Pancreas (tissue), 10 donors: ENCODE data around the gene METTL1. TPM values are rescaled to one million over a fixed set of nuclear protein-coding genes. Genes with fewer than 3 reads are reported as not detected.
A peak's percentile ranks its signal among the peaks of the same experiment; 100 is the strongest.

ENCODE experiments used
- ATAC-seq, 4 donors: fragments of 200-7000 bp; cut with Tn5 transposase; one replicate each; pipeline versions ENCODE4 v1.8.0 to v1.9.1; 2020; ENCODE audit warnings: mild to moderate bottlenecking in 4 of 4, moderate library complexity in 4 of 4
- DNase-seq, 6 donors: peaks; one replicate each; pipeline ENCODE4 v3.0.0-alpha.2; 2020
- FAIRE-seq: peaks from 2 replicates; lab custom pipeline; 2012; peaks lifted over from hg19 to GRCh38; lab: Jason Lieb, UNC
- H3K27ac ChIP-seq, 4 donors: fragments of 200-600 bp; sonication (generic); 1 replicate in 3 of 4; 2 replicates in 1 of 4; pipeline versions ENCODE4 v1.5.0 to v1.8.0; 2020
- H3K27me3 ChIP-seq, 4 donors: fragments of 200-600 bp; one replicate each; pipeline ENCODE4 v1.8.0; 2021
- H3K36me3 ChIP-seq, 3 donors: fragments of 200-600 bp; sonication (generic) in 1 of 3; one replicate each; pipeline versions ENCODE4 v1.5.0 to v1.8.0; 2020 to 2021
- H3K4me1 ChIP-seq, 3 donors: fragments of 200-600 bp; one replicate each; pipeline ENCODE4 v1.8.0; 2021
- H3K4me3 ChIP-seq, 4 donors: fragments of 200-600 bp; sonication (generic) in 2 of 4; one replicate each; pipeline versions ENCODE4 v1.5.0 to v1.8.0; 2020 to 2021
- H3K9me3 ChIP-seq, 4 donors: fragments of 200-600 bp; one replicate each; pipeline ENCODE4 v1.8.0; 2021
- CTCF ChIP-seq, 4 donors: fragments of 200-600 bp; sonication (generic) in 3 of 4; IDR thresholded peaks; one replicate each; pipeline versions ENCODE4 v1.5.0 to v1.8.0; 2021; ENCODE audit warnings: antibody characterized with exemption in 4 of 4
- WGBS, 2 donors: extraction: QIAGEN DNeasy Blood & Tissue Kit; methylation state at CpG; one replicate each; pipeline ENCODE4 v1.1.7; 2013; 5-methylcytosine and 5-hydroxymethylcytosine counted together
- intact Hi-C, 3 donors: fragments of 100-400 bp; cut with DNase I; formaldehyde crosslinking; loops; one replicate each; pipeline versions ENCODE4 v1.11.1 to v1.14.2; 2022
- polyA plus RNA-seq, 2 donors: library from polyadenylated mRNA; stranded (reverse); fragments of 200-250 nt; gene quantifications; one replicate each; pipeline ENCODE4 v1.2.3, GENCODE V29; 2013
- total RNA-seq, 6 donors: library from RNA; stranded (reverse); fragmentation: NEBNext Ultra II Directional in 4 of 6; extraction: Animal tissue kit (Norgen Biotek cat#: 25700) in 4 of 6; gene quantifications; one replicate each; pipeline versions ENCODE4 v1.2.1 to v1.2.4, GENCODE V29; 2021 to 2023
- donor health status: healthy with polysubstance abuse.
- donor health status: DM: no; HTN: no; CAD: no; lungs with moderate emphysema.
- donor health status: DM: no; HTN: no; CAD: no.
- donor health status: control.
- donor health status: control.
- donor health status: Bipolar disorder and iron deficiency.
- donor health status: DM: yes; HTN: yes; CAD: no.
- donor health status: DM: no; HTN: no; CAD: no.
- donor health status: DM: no; HTN: no; CAD: no.
- donor health status: DM: yes; HTN: yes; CAD: no.

Gene METTL1
- total and polyA plus RNA-seq, 8 donors, result 11.5 to 55.9 (median 23.0) TPM

- Histone ChIP-seq H3K27ac (peak overlapping the region; percentile 42 to 63 (median 50)), H3K27me3 (no peaks in the 10 kb centered on the region), H3K4me1 (peaks cover 0 to 15% (median 14%) of the 10 kb centered on the region in 3 donors), H3K36me3 (no peaks in the 10 kb centered on the region), H3K4me3 (peak overlapping the region; percentile 57 to 75 (median 64)), H3K9me3 (no peaks in the 10 kb centered on the region)
- intact Hi-C loops, result no loop called here
- no peak for TF ChIP-seq CTCF (IDR thresholded peaks at IDR 0.05)
- ATAC-seq, result peak in 2 of 4 donors; percentile 3 to 10
- FAIRE-seq, result no peak
- WGBS, 2 donors, result 1 to 2% methylated on average over 45 to 76 of the region's 76 CpGs
- peak; percentile 53 to 90 (median 66) for DNase-seq
These were observed 16.2 kb downstream of the METTL1 start for GRCh38 chr12:57755454-57756372.

- H3K9me3 ChIP-seq, result no peaks in the 10 kb centered on the region
- H3K4me3 ChIP-seq, result peak overlapping the region; percentile 57 to 75 (median 64)
- DNase-seq, result no peak
- no peak for ATAC-seq
- H3K4me1 ChIP-seq, result peaks cover 0 to 15% (median 14%) of the 10 kb centered on the region in 3 donors
- no peak for TF ChIP-seq CTCF (IDR thresholded peaks at IDR 0.05)
- peak overlapping the region; percentile 35 to 63 (median 50) for H3K27ac ChIP-seq
- no peaks in the 10 kb centered on the region for H3K27me3 ChIP-seq
- H3K36me3 ChIP-seq, result peaks cover 0 to 5% (median 0%) of the 10 kb centered on the region in 3 donors
- FAIRE-seq, result no peak
- intact Hi-C loops, result no loop called here
- 0% methylated on average over 16 to 34 of the region's 34 CpGs for WGBS, 2 donors
These were observed 16.8 kb downstream of the METTL1 start for GRCh38 chr12:57755194-57755453.

- FAIRE-seq (no peak), ATAC-seq (peak; percentile 10 to 41 (median 34)), DNase-seq (peak in 5 of 6 donors; percentile 73 to 83 (median 77))
- WGBS, 2 donors, result 1% methylated on average over 29 to 41 of the region's 41 CpGs
- intact Hi-C loops, result no loop called here
- peaks cover 0 to 6% (median 0%) of the 10 kb centered on the region in 3 donors for H3K36me3 ChIP-seq
- H3K27ac ChIP-seq, result peak within 1 kb of the TSS; percentile 42 to 63 (median 50)
- H3K4me1 ChIP-seq, result peaks cover 0 to 15% (median 14%) of the 10 kb centered on the region in 3 donors
- peak within 1 kb of the TSS; percentile 57 to 75 (median 64) for H3K4me3 ChIP-seq
- H3K27me3 ChIP-seq, result no peaks in the 10 kb centered on the region
- no peak for TF ChIP-seq CTCF (IDR thresholded peaks at IDR 0.05)
- no peaks in the 10 kb centered on the region for H3K9me3 ChIP-seq
These were observed 17.3 kb downstream of the METTL1 start, which contains the start of gene MARCHF9 for GRCh38 chr12:57754411-57755193. Gene MARCHF9, plus strand, starts transcription at chr12:57755103. Its CDS starts 426 bp downstream, at chr12:57755529.

- peaks cover 0 to 15% (median 14%) of the 10 kb centered on the region in 3 donors for H3K4me1 ChIP-seq
- DNase-seq, result no peak
- no peak for ATAC-seq
- 28 to 35% methylated on average over 1 of the region's 1 CpG for WGBS, 2 donors
- H3K4me3 ChIP-seq, result no peak overlapping the region
- intact Hi-C loops, result no loop called here
- H3K36me3 ChIP-seq, result peaks cover 0 to 10% (median 7%) of the 10 kb centered on the region in 3 donors
- no peak for TF ChIP-seq CTCF (IDR thresholded peaks at IDR 0.05)
- FAIRE-seq, result no peak
- peak overlapping the region in 2 of 4 donors; percentile 57 to 63 for H3K27ac ChIP-seq
- H3K9me3 ChIP-seq, result no peaks in the 10 kb centered on the region
- H3K27me3 ChIP-seq, result no peaks in the 10 kb centered on the region
These were observed 18.1 kb downstream of the METTL1 start for GRCh38 chr12:57753756-57754337.
